ENCODE measurements around the gene GABRB3. TPM values are rescaled to one million over a fixed set of nuclear protein-coding genes. Genes with fewer than 3 reads are reported as not detected.
"Not testable (repeated sequence)": the region's sequence is repeated elsewhere in the genome, so short reads cannot be mapped to it uniquely, and the experiment has no call there.

The GABRB3 gene
- total RNA-seq, 2 experiments from 2014 or later, result 0.16 TPM; not detected in 1

DNA sequence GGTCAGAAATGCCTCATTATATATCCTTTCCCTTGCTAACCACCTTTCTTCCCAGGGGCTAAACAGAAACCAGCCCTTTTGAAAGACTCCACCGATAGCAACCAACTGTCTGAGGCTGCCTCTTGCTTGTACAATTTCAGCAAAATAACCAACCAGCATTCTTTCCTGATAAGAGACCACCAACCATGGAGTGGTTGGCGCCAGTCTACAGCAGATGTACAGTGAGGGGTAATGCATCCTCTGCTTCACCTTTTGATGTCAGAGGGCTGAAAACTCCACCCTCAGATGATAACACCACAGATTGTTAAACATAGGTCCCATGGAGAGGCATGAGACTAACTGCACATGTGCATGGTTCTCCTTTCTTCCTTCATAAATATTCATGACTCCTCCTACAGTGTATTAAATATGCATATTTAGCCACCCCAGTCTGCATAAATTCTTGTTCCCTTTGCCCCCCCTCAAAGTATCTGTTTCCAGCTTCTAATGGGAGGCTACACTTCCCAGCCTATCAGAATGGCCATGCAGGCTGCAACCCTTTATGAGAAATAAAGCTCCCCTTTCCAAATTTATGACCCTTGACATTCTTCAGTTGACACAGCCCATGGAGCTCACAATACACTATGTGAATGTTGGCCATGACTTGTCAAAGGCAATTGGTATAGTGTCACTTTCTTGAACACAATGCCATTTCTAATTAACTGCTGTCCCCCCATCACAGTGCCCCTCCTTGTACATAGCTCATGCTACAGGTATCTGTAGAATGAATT lies 48.3 kb downstream of the GABRB3 start:
- no peak for ATAC-seq
- Mint-ChIP-seq H3K27ac (no peak overlapping the region), H3K4me3 (no peak overlapping the region), H3K9me3 (peaks cover 5% of the 10 kb centered on the region), H3K4me1 (ENCODE audit: low read depth) (no peaks in the 10 kb centered on the region), H3K36me3 (ENCODE audit: low read depth) (no peaks in the 10 kb centered on the region), H3K27me3 (no peaks in the 10 kb centered on the region)
- TF ChIP-seq, protein P1, sequence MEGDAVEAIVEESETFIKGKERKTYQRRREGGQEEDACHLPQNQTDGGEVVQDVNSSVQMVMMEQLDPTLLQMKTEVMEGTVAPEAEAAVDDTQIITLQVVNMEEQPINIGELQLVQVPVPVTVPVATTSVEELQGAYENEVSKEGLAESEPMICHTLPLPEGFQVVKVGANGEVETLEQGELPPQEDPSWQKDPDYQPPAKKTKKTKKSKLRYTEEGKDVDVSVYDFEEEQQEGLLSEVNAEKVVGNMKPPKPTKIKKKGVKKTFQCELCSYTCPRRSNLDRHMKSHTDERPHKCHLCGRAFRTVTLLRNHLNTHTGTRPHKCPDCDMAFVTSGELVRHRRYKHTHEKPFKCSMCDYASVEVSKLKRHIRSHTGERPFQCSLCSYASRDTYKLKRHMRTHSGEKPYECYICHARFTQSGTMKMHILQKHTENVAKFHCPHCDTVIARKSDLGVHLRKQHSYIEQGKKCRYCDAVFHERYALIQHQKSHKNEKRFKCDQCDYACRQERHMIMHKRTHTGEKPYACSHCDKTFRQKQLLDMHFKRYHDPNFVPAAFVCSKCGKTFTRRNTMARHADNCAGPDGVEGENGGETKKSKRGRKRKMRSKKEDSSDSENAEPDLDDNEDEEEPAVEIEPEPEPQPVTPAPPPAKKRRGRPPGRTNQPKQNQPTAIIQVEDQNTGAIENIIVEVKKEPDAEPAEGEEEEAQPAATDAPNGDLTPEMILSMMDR (IDR thresholded peaks at IDR 0.05), result no peak
- ChIA-PET POLR2A (interaction anchor here (1.3 kb wide), 1 partner anchor 20 kb away, joined by 3 read pairs; no protein-coding TSS in a partner anchor), CTCF (no interaction called here)
- DNase-seq, result no peak
- intact Hi-C loops (cut with micrococcal nuclease), result no loop called here

DNA sequence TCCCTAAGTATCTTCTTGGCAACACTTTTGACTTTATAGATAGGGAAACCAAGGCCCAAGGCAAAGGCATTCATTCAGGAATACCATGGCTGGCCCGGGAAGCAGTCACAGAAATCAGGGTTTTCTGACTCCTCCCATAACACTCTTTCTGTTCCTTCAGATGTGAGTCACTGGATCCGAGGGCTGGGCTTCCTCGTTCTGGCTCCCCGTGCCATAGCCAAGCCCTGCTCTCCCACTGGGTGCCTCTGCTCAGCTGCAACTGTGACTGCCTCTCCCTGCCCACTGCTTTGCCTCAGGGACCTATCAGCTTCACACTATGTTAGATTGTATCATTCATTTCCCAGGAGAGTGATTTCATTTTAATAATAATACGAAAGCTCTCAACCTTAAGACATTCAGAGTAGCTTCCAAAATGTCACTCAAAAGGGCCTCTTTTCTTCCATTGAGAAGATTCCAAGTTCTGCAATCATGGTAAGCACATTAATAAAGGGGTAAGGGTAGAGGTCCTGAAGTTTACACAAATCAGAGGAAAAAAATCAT lies 50.2 kb downstream of the GABRB3 start:
- DNase-seq (no peak), ATAC-seq (no peak)
- H3K9me3 Mint-ChIP-seq, result peaks cover 4% of the 10 kb centered on the region
- no peaks in the 10 kb centered on the region for H3K4me1 Mint-ChIP-seq (ENCODE audit: low read depth)
- TF ChIP-seq, protein P1 (IDR thresholded peaks at IDR 0.05), result no peak
- no peak overlapping the region for H3K4me3 Mint-ChIP-seq
- ChIA-PET CTCF (no interaction called here), POLR2A (no interaction called here)
- H3K27ac Mint-ChIP-seq, result no peak overlapping the region
- no peaks in the 10 kb centered on the region for H3K27me3 Mint-ChIP-seq
- no peaks in the 10 kb centered on the region for H3K36me3 Mint-ChIP-seq (ENCODE audit: low read depth)
- intact Hi-C loops (cut with micrococcal nuclease), result no loop called here

DNA sequence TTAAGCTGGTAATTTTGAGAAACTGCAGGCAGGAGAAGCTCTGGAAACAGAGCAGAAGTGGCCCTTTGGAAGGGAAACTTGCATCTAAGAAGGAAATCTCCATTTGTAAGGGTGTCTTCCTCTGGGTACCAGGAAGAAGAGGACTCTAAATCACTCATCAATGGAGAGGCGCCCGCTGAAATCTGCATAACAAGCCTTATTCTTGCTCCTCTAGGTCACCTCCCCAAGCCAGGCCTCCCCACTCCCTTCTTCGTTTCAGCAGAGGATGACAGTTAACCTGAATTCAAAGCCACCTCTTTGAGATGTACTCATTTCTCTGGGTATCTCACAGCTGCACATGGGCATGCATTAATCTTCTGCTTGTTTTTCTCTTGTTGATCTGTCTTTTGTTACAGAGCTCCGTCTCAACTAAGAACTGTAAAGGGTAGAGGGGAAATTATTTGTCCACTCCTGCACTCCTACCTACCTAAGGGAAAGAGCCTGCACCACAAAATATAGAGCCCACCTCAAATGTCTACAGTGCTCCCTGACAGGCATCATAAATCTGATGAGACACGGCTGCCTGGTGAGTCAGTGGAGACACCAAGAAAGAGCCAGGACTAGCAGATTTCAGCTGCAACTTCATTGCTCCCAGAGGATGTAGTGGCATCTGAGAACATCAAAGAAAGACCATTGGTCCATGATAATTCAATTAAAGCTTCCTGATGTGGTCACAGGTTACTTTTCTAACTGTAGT lies 51.5 kb downstream of the GABRB3 start:
- H3K36me3 Mint-ChIP-seq (ENCODE audit: low read depth), result no peaks in the 10 kb centered on the region
- TF ChIP-seq, protein P1 (IDR thresholded peaks at IDR 0.05), result no peak
- ATAC-seq, result no peak
- ChIA-PET CTCF (no interaction called here), POLR2A (no interaction called here)
- no peak overlapping the region for H3K27ac Mint-ChIP-seq
- peaks cover 10% of the 10 kb centered on the region for H3K9me3 Mint-ChIP-seq
- intact Hi-C loops (cut with micrococcal nuclease), result no loop called here
- H3K27me3 Mint-ChIP-seq, result no peaks in the 10 kb centered on the region
- no peak overlapping the region for H3K4me3 Mint-ChIP-seq
- H3K4me1 Mint-ChIP-seq (ENCODE audit: low read depth), result no peaks in the 10 kb centered on the region
- DNase-seq, result no peak

DNA sequence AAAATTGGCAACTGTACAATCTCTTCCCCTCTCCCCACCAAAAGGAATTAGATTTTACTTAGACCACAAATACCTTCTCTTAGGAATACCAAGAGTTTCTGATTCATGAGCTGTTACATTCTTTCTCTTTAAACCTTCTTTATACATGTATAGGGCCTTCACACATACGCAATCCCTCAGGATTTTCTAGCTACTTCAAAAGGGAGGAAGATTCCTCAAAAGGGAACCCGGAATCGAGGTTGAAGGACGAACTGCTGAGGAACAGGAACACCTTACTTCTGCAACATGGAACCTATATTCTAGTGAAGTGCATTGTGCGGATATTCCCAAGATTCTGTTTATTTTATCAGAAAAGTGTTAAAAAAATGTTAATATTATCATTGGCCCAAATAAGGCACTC lies 52.3 kb downstream of the GABRB3 start:
- DNase-seq, result no peak
- no peaks in the 10 kb centered on the region for H3K4me1 Mint-ChIP-seq (ENCODE audit: low read depth)
- peaks cover 9% of the 10 kb centered on the region for H3K9me3 Mint-ChIP-seq
- intact Hi-C loops (cut with micrococcal nuclease), result no loop called here
- ChIA-PET CTCF (no interaction called here), POLR2A (no interaction called here)
- H3K27ac Mint-ChIP-seq, result no peak overlapping the region
- ATAC-seq, result no peak
- TF ChIP-seq, protein P1 (IDR thresholded peaks at IDR 0.05), result no peak
- no peaks in the 10 kb centered on the region for H3K27me3 Mint-ChIP-seq
- no peaks in the 10 kb centered on the region for H3K36me3 Mint-ChIP-seq (ENCODE audit: low read depth)
- no peak overlapping the region for H3K4me3 Mint-ChIP-seq

DNA sequence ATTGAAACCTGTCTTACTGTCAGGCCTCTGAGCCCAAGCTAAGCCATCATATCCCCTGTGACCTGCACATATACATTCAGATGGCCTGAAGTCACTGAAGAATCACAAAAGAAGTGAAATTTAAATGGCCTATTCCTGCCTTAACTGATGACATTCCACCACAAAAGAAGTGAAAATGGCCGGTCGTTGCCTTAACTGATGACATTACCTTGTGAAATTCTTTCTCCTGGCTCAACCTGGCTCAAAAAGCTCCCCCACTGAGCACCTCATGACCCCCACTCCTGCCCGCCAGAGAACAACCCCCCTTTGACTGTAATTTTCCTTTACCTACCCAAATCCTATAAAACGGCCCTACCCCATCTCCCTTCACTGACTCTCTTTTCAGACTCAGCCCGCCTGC lies 53.0 kb downstream of the GABRB3 start:
- POLR2A ChIA-PET, CTCF ChIA-PET: not testable (repeated sequence)

More for the DNA sequence above, 53.0 kb downstream of the GABRB3 start:
- H3K27ac Mint-ChIP-seq; intact Hi-C loops (cut with micrococcal nuclease); H3K4me1 Mint-ChIP-seq (ENCODE audit: low read depth); H3K27me3 Mint-ChIP-seq; ATAC-seq; H3K4me3 Mint-ChIP-seq; H3K9me3 Mint-ChIP-seq; DNase-seq; H3K36me3 Mint-ChIP-seq (ENCODE audit: low read depth): not testable (repeated sequence)

Data from activated CD8-positive, alpha-beta T cell treated with anti-CD3 and anti-CD28 coated beads for 36 hours (primary cell).